Activated CD4-positive, alpha-beta T cell treated with anti-CD3 and anti-CD28 coated beads, Interleukin-2, amount 50 U/mL, for 48 hours (primary cell): ENCODE measurements around the gene ERH.

ENCODE experiments used
- DNase-seq, 2 experiments: peaks; one replicate each; pipeline ENCODE4 v3.0.0-alpha.2; 2020

Gene ERH

DNA sequence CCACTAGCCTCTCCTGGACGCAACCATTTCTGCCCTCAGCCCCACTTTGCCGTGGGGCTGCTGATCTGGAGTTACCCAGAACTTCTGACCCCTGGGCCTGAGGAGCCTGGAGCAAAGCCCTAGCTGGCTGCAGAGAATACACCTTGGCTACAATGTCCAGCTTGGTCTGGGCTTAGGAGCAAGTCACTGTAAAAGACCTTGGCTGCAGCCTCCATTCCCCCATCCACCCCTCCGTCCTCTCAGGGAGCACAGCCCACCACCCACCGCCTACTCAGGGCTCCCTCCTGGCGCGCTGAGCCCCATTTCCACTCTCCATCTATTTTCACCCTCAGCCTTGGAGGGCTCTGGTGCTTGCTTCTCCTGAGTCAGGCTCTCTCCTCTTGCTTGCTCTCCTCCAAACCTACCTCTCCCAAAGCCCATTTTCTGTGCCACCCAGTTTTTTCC, 42.9 kb downstream of the ERH start:
- DNase-seq: no peak

GRCh38 chr14:69354383-69355153, 43.5 kb downstream of the ERH start:
- DNase-seq: peak; percentile 73 to 79

GRCh38 chr14:69353168-69353567, 44.9 kb downstream of the ERH start:
- no peak for DNase-seq

GRCh38 chr14:69351911-69352310, 46.2 kb downstream of the ERH start:
- no peak for DNase-seq

- no peak for DNase-seq
Observed at GRCh38 chr14:69351385-69351784, 46.7 kb downstream of the ERH start.

DNA sequence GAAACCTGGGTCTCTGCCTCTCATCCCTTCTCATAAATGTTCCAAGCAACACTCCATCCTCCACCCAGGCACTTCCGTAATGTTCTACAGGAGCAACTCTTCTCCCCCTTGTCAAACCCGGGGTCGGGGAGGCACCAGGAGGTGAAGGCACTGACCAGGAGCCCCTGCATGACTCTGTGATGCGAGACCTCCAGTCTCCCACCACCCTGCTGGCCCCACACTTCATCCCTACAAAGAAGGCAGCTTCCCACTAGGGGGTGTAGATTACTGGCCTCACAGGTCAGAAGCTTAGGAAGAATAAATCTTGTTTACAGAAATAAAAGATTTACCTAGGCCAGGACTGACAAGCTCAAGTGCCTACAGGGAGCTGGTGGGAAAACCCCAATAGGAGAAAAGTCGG, 47.2 kb downstream of the ERH start:
- no peak for DNase-seq

GRCh38 chr14:69349091-69349777, 48.9 kb downstream of the ERH start:
- DNase-seq: no peak

- peak; percentile 23 to 30 for DNase-seq
Observed at GRCh38 chr14:69346710-69347109, 51.4 kb downstream of the ERH start.

GRCh38 chr14:69345402-69345801, 52.7 kb downstream of the ERH start:
- no peak for DNase-seq

DNA sequence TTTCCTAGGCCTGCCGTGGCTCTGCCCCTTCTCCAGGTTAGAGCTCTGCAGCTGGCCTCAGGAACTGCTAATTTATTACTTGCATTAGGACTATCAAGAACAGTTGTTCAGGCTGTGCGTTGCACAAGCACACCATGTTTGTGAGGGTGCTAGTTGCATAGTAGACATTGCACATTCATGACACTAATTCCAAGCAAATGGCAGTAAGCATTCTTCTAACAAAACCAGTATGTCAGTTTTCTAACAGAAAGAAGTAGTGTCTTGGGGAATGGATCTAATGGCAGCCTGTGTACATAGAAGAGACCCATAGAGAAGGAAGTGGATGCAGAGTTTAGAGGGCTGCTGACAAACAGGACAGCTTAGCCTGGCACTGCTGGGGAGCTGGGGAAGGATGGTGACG, 53.9 kb downstream of the ERH start:
- no peak for DNase-seq

DNA sequence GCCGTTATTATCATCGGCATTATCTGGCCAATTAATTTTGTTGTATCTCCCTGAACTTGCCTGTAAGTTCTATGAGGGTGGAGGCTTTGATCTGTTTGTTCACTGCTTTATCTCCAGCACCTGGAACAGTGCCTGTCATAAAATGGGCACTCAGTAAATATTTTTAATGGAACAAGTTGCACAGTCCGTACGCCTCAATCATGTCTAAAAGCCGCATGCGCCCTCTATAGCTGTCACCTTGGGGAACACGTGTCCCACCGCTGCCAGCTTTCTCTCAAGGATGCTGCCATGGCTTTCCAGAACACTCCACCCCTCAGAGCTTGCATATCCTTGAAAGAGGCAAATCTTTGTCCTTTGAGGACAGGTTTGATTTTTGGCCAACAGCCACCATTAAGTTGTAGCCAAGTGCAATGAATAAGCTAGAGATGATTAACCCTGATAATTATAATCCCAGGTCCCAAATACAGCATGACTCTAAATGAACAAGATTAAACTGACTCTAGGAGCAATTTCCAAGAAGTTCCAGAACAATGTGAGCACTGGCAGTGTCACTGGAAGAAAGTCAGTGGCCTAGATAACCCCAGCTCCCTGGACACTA, 55.1 kb downstream of the ERH start:
- no peak for DNase-seq

GRCh38 chr14:69339426-69339825, 58.7 kb downstream of the ERH start:
- no peak for DNase-seq

- no peak for DNase-seq
Observed at GRCh38 chr14:69337984-69338383, 60.1 kb downstream of the ERH start.

DNA sequence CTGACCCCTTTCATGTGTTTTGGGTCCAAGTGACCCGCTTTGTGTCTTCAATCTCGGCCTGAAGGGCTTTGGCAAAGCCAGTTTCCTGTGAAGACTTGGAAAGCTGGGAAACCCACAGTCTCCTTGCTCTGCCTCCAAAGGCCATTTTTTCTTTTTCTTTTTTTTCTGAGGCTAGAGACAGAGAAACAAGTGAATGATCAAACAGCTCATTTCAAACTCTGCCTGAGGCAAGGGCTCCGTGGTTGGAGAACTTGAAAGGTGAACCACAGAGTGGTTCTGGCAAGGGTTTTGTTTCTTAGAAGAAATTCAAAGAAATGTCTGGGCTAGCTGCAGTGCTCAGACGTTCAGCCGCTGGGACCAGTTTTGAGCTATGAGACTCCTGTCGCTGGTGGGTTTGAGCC, 62.7 kb downstream of the ERH start:
- DNase-seq: no peak

GRCh38 chr14:69334576-69334975, 63.5 kb downstream of the ERH start:
- DNase-seq: no peak

DNA sequence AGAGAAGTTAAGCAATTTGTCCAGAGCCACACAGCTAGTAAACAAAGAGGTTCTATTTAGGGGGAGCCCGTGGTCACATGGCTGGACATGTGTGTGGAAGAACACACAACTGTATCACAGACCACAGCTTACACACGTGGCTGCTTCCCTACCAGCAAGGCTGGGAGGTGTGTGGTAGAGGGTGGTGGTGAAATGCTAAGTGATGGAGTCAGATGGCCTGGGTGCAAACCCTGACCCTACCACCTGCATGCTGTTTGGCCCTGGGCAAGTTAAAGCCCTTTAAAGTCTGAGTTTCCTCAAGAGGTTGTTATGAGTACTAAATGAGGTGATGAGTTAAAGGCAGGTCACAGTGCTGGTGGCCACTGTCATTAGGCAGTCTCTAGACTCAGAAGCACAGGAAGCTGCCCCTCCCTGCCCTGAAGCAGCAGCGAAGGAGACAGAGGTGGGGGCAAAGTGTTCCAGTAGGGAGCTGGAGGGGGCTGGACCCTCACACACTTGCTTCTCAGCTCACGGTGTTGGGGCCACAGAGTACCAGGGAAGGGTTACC, 64.2 kb downstream of the ERH start:
- DNase-seq: no peak

DNA sequence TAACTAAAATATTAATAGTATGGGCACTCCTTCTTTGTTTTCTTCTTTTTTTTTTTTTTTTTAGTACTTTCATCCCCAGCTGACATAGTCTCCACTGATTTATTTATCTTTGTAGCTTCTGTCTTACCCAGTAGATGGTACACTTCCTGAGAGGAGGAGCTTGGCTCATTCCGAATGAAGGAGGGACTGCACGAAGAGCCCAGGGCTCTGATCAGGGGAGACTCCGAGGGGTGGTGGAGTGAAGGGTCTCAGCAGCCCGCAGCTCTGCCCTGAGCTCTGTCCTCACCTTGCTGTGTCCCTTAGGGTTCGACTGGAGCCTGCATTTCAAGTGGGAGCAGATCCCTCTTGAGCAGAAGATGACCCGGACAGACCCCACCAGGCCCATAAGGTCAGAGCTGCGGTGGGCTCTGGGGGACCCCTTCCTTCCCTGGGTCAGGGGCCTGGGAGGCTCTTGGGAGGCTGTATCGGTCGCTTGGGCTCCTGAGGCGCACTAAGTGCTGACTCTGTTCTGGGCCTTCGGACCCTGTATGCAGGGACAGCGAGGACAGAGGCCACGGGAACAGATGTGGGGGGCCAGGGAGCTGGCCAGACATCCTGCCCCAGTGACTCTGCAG, 65.2 kb downstream of the ERH start:
- DNase-seq: no peak

GRCh38 chr14:69331206-69331605, 66.9 kb downstream of the ERH start:
- no peak for DNase-seq
